PFSK-1 (cell line): ENCODE measurements around the gene EMCN.

Source experiments
- FOXP2 ChIP-seq: optimal IDR thresholded peaks from 2 replicates; pipeline ENCODE3; 2011; ENCODE audit warnings: borderline replicate concordance, control low read depth, inconsistent platforms; ENCODE audit not compliant: insufficient read depth; ENCODE audit errors: extremely low read length, extremely low read depth
- POLR2AphosphoS5 ChIP-seq: IDR thresholded peaks from 2 replicates; pipeline ENCODE4 v1.6.1; 2012; ENCODE audit warnings: low read depth, mild to moderate bottlenecking, control low read depth, low read length, moderate library complexity
- SIN3A ChIP-seq: IDR thresholded peaks from 2 replicates; pipeline ENCODE4 v1.6.1; 2012; ENCODE audit warnings: mild to moderate bottlenecking, low read length, moderate library complexity, borderline replicate concordance; ENCODE audit not compliant: insufficient read depth
- TAF1 ChIP-seq: IDR thresholded peaks from 2 replicates; pipeline ENCODE4 v1.6.1; 2012; ENCODE audit warnings: low read length, control low read depth, borderline replicate concordance; ENCODE audit not compliant: insufficient read depth

DNA sequence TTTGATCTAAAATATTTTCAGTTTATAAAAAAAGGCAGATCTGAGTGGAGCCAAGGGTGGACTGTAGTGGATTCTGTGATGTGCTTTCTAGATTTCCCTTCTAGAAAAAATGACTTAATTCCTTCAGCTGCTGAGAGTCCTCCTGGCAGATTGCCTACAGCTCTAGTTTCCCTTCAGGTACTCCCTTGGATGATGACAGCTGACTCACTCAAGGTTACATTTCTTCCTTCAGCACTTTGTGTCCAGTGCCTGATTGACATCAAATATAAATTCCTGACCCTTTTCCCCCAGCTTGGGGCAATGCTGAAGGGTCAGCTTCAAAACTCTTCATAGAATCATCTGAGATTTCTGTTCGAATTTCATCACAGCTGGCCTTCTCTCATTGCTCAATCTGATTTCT, 161.7 kb downstream of the EMCN start:
- TF ChIP-seq SIN3A (no peak), FOXP2 (no peak), POLR2AphosphoS5 (no peak), TAF1 (no peak)
